ENCODE measurements around the gene INHBE.
"Not testable (repeated sequence)": the region's sequence is repeated elsewhere in the genome, so short reads cannot be mapped to it uniquely, and the experiment has no call there.

GRCh38 chr12:57502311-57502969 is 47.3 kb downstream of the INHBE start:
- TF ChIP-seq CTCF (conservative IDR thresholded peaks at IDR 0.05; ENCODE audit: low read depth in 2 of 2); ZNF331 (CRISPR knock-in tag; IDR thresholded peaks at IDR 0.05; ENCODE audit: low read depth); EZH2 (IDR thresholded peaks at IDR 0.05; ENCODE audit: low read depth, unreplicated experiment); CREB1 (CRISPR knock-in tag; IDR thresholded peaks at IDR 0.05; ENCODE audit: low read depth); JUNB (IDR thresholded peaks at IDR 0.05; ENCODE audit: unreplicated experiment); POLR2AphosphoS5 (IDR thresholded peaks at IDR 0.05; ENCODE audit: low read depth); STAT1 (IDR thresholded peaks at IDR 0.05; ENCODE audit: unreplicated experiment); REST (IDR thresholded peaks at IDR 0.05; ENCODE audit: unreplicated experiment): not testable (repeated sequence)
